ENCODE data around the gene STK31. TPM values are rescaled to one million over a fixed set of nuclear protein-coding genes. Genes with fewer than 3 reads are reported as not detected.
"Not testable (repeated sequence)": the region's sequence is repeated elsewhere in the genome, so short reads cannot be mapped to it uniquely, and the experiment has no call there.

STK31 gene
- total and polyA plus RNA-seq, 10 donors = 0.17 to 2.4 (median 0.63) TPM

- DNase-seq = no peak
- Histone ChIP-seq H3K36me3 (no peaks in the 10 kb centered on the region), H3K9me3 (no peaks in the 10 kb centered on the region), H3K27me3 (replicated peaks in 1 of 7) (no peaks in the 10 kb centered on the region), H3K4me1 (no peaks in the 10 kb centered on the region), H3K27ac (no peak overlapping the region), H3K4me3 (no peak overlapping the region)
- intact Hi-C loops (cut with DNase I; ENCODE audit: low total_unique reads) = loop anchor here (5.0 to 10.0 kb wide), 2 partner anchors 142 to 439 kb away; no protein-coding TSS in a partner anchor
- 52 to 75% (median 66%) methylated on average over 2 of the region's 2 CpGs for WGBS, 5 donors
- TF ChIP-seq POLR2A (IDR thresholded peaks at IDR 0.05) (no peak), POLR2AphosphoS5 (IDR thresholded peaks at IDR 0.05) (no peak), CTCF (IDR thresholded peaks at IDR 0.05 in 8 of 11, conservative IDR thresholded peaks at IDR 0.05 in 3 of 11) (no peak)
These were observed 4.1 kb downstream of the STK31 start for GRCh38 chr7:23714150-23714464.

DNA sequence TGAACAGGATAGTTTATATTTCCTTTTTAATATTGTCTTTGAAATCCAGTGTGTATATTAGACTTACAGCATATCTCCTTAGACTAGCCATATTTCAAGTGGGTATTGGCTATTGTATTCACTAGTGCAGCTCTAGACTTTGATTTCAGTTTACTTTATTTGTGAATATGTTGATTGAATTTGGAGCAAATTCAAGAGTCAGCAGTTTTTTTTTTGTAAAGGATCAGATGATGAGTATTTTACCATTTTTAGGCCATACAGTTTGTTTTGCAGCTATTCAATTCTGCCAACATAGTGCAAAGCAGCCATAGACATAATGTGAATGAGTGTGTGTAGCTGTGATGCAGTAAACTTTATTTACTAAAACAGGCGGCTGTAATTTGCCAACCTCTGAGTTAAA is 4.6 kb downstream of the STK31 start:
- no peaks in the 10 kb centered on the region for H3K9me3 ChIP-seq
- TF ChIP-seq POLR2AphosphoS5 (IDR thresholded peaks at IDR 0.05) (no peak), POLR2A (IDR thresholded peaks at IDR 0.05) (no peak), CTCF (IDR thresholded peaks at IDR 0.05 in 8 of 11, conservative IDR thresholded peaks at IDR 0.05 in 3 of 11) (no peak)
- no peaks in the 10 kb centered on the region for H3K4me1 ChIP-seq
- no peak overlapping the region for H3K27ac ChIP-seq
- DNase-seq = no peak
- intact Hi-C loops (cut with DNase I; ENCODE audit: low total_unique reads) = loop anchor here (5.0 to 10.0 kb wide), 2 partner anchors 142 to 440 kb away; no protein-coding TSS in a partner anchor
- H3K4me3 ChIP-seq = no peak overlapping the region
- 54 to 94% (median 88%) methylated on average over 1 of the region's 1 CpG for WGBS, 5 donors
- no peaks in the 10 kb centered on the region for H3K36me3 ChIP-seq
- no peaks in the 10 kb centered on the region for H3K27me3 ChIP-seq (replicated peaks in 1 of 7)

- Histone ChIP-seq H3K4me3 (no peak overlapping the region), H3K9me3 (no peaks in the 10 kb centered on the region), H3K27me3 (replicated peaks in 1 of 7) (no peaks in the 10 kb centered on the region), H3K4me1 (no peaks in the 10 kb centered on the region), H3K27ac (no peak overlapping the region), H3K36me3 (no peaks in the 10 kb centered on the region)
- no peak for DNase-seq
- intact Hi-C loops (cut with DNase I; ENCODE audit: low total_unique reads) = loop anchor here (10.0 kb wide), 1 partner anchor 440 kb away; no protein-coding TSS in a partner anchor
- no peak for TF ChIP-seq POLR2AphosphoS5 (IDR thresholded peaks at IDR 0.05)
- TF ChIP-seq POLR2A (IDR thresholded peaks at IDR 0.05) = no peak
- TF ChIP-seq CTCF (IDR thresholded peaks at IDR 0.05 in 8 of 11, conservative IDR thresholded peaks at IDR 0.05 in 3 of 11) = no peak
- 62 to 96% (median 87%) methylated on average over 6 of the region's 6 CpGs for WGBS, 5 donors
These were observed 5.1 kb downstream of the STK31 start for GRCh38 chr7:23715099-23715498.

DNA sequence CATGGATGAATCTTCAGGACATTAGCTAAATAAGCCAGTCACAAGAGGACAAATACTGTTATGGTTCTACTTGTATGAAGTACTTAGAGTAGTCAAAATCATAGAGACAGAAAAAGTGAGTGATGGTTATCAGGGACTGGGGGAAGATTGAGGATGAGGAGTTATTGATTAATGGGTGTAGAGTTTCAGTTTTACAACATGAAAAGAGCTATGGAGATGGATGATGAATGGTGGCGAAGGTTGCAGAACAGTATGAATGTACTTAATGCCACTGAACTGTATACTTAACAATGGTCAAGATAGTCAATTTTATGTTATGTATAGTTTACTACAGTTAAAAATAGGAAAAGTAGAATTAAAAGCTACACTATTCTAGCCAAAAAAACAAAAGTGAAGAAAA is 7.8 kb downstream of the STK31 start:
- intact Hi-C loops (cut with DNase I; ENCODE audit: low total_unique reads) = loop anchor here (10.0 kb wide), 1 partner anchor 443 kb away; no protein-coding TSS in a partner anchor
- H3K27me3 ChIP-seq (replicated peaks in 1 of 7) = no peaks in the 10 kb centered on the region
- no peaks in the 10 kb centered on the region for H3K36me3 ChIP-seq
- no peak for DNase-seq
- H3K4me1 ChIP-seq = no peaks in the 10 kb centered on the region
- 92 to 100% (median 97%) methylated on average over 1 of the region's 1 CpG for whole genome bisulfite sequencing, 5 donors
- H3K9me3 ChIP-seq = no peaks in the 10 kb centered on the region
- no peak overlapping the region for H3K27ac ChIP-seq
- H3K4me3 ChIP-seq = no peak overlapping the region
- no peak for TF ChIP-seq POLR2A (IDR thresholded peaks at IDR 0.05)

DNA sequence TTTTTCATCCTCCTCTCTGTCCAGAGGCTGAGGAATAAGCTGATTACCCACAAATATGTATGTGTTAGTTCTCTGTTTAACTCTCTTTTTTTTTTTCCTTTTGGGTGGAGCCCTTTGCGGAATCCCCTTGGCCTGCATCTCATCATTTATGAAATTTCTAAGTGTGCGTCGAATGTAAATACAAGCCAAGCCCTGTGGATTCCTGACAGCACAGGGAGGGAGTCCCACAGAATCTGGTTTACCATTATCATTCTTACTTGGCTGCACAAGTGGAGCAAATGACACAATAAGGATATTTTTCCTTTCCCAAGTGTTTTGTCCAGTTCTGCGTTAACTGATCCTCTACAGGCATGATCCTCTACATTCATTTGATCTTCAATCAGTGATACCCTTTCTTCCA is 11.4 kb downstream of the STK31 start:
- 77 to 92% (median 85%) methylated on average over 4 of the region's 4 CpGs for WGBS, 5 donors
- H3K27me3 ChIP-seq (replicated peaks in 1 of 7) = no peaks in the 10 kb centered on the region
- intact Hi-C loops (cut with DNase I; ENCODE audit: low total_unique reads) = no loop called here

DNA sequence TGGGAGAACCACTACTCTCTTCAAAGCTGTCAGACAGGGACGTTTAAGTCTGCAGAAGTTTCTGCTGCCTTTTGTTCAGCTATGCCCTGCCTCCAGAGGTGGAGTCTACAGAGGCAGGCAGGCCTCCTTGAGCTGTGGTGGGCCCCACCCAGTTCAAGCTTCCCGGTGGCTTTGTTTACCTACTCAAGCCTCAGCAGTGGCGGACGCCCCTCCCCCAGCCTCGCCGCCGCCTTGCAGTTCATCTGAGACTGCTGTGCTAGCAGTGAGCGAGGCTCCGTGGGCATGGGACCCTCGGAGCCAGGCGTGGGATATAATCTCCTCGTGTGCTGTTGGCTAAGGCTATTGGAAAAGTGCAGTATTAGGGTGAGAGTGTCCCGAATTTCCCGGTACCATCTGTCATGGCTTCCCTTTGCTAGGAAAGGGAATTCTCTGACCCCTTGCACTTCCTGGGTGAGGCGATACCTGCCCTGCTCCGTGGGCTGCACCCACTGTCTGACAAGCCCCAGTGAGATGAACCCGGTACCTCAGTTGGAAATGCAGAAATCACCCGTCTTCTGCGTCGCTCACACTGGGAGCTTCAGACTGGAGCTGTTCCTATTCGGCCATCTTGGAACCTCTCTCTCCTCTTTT is 12.7 kb downstream of the STK31 start:
- H3K27ac ChIP-seq; intact Hi-C loops (cut with DNase I; ENCODE audit: low total_unique reads); H3K9me3 ChIP-seq; H3K4me1 ChIP-seq; H3K27me3 ChIP-seq (replicated peaks in 1 of 7); H3K36me3 ChIP-seq; H3K4me3 ChIP-seq; DNase-seq: not testable (repeated sequence)
- 85 to 88% (median 87%) methylated on average over 19 to 21 of the region's 21 CpGs for WGBS, 5 donors

More for the DNA sequence above, 11.4 kb downstream of the STK31 start:
- TF ChIP-seq CTCF (IDR thresholded peaks at IDR 0.05 in 8 of 11, conservative IDR thresholded peaks at IDR 0.05 in 3 of 11) = no peak
- TF ChIP-seq POLR2A (IDR thresholded peaks at IDR 0.05) = no peak
- no peak for TF ChIP-seq POLR2AphosphoS5 (IDR thresholded peaks at IDR 0.05)
- Histone ChIP-seq H3K27ac (no peak overlapping the region), H3K4me1 (no peaks in the 10 kb centered on the region), H3K9me3 (no peaks in the 10 kb centered on the region), H3K4me3 (no peak overlapping the region), H3K36me3 (no peaks in the 10 kb centered on the region)
- DNase-seq = no peak

GRCh38 chr7:23724113-23724512 is 14.1 kb downstream of the STK31 start:
- H3K27me3 ChIP-seq (replicated peaks in 1 of 7); H3K4me3 ChIP-seq; DNase-seq; H3K27ac ChIP-seq; H3K4me1 ChIP-seq; intact Hi-C loops (cut with DNase I; ENCODE audit: low total_unique reads); H3K36me3 ChIP-seq; H3K9me3 ChIP-seq: not testable (repeated sequence)
- WGBS, 5 donors = 66 to 94% (median 88%) methylated on average over 4 of the region's 4 CpGs

Measured in spleen (tissue), 11 donors.